ENCODE results near the gene TBC1D1. TPM values are rescaled to one million over a fixed set of nuclear protein-coding genes. Genes with fewer than 3 reads are reported as not detected.

The TBC1D1 gene
- total and polyA plus RNA-seq, 2 of the 8 experiments (the other 6 are each of a cell fraction or from before 2014, with no cell fraction given): 96.9 to 162 TPM

GRCh38 chr4:38167973-38168372 is 277.1 kb downstream of the TBC1D1 start (continued):
- no peak for TF ChIP-seq CHD7 (IDR thresholded peaks at IDR 0.05; ENCODE audit: insufficient replicate concordance, low read length)
- TF ChIP-seq KDM1A (IDR thresholded peaks at IDR 0.05; ENCODE audit: borderline replicate concordance, low read length): no peak
- TF ChIP-seq SUZ12 (IDR thresholded peaks at IDR 0.05; ENCODE audit: low read length): no peak
- TF ChIP-seq TAF1 (IDR thresholded peaks at IDR 0.05; ENCODE audit: low read depth, low read length): no peak
- TF ChIP-seq CEBPB (IDR thresholded peaks at IDR 0.05; ENCODE audit: low read depth, low read length): no peak
- TF ChIP-seq CTCF (IDR thresholded peaks at IDR 0.05; ENCODE audit: control extremely low read depth in 1 of 3, insufficient read depth in 1 of 3, low read depth in 1 of 3, low read length in 3 of 3): no peak
- TF ChIP-seq KDM4A (IDR thresholded peaks at IDR 0.05; ENCODE audit: low read depth, low read length, severe bottlenecking): no peak
- no peak for TF ChIP-seq HDAC2 (IDR thresholded peaks at IDR 0.05; ENCODE audit: borderline replicate concordance in 1 of 2, low read depth in 2 of 2, low read length in 2 of 2)
